Activated CD4-positive, alpha-beta T cell treated with anti-CD3 and anti-CD28 coated beads, Interleukin-2, amount 50 U/mL, for 24 hours (primary cell): Measurements from ENCODE around the gene CEMIP.
"Not testable (repeated sequence)": the region's sequence is repeated elsewhere in the genome, so short reads cannot be mapped to it uniquely, and the experiment has no call there.

Experiments
- DNase-seq, 2 donors: peaks; one replicate each; pipeline ENCODE4 v3.0.0-alpha.2; 2020; ENCODE audit warnings: low read depth in 1 of 2, low spot score in 1 of 2

CEMIP gene

GRCh38 chr15:80946576-80946975 is 167.4 kb downstream of the CEMIP start:
- no peak for DNase-seq

GRCh38 chr15:80948651-80949292 is 169.6 kb downstream of the CEMIP start:
- no peak for DNase-seq

- no peak for DNase-seq
Observed at GRCh38 chr15:80949756-80950155, 170.6 kb downstream of the CEMIP start.

DNA sequence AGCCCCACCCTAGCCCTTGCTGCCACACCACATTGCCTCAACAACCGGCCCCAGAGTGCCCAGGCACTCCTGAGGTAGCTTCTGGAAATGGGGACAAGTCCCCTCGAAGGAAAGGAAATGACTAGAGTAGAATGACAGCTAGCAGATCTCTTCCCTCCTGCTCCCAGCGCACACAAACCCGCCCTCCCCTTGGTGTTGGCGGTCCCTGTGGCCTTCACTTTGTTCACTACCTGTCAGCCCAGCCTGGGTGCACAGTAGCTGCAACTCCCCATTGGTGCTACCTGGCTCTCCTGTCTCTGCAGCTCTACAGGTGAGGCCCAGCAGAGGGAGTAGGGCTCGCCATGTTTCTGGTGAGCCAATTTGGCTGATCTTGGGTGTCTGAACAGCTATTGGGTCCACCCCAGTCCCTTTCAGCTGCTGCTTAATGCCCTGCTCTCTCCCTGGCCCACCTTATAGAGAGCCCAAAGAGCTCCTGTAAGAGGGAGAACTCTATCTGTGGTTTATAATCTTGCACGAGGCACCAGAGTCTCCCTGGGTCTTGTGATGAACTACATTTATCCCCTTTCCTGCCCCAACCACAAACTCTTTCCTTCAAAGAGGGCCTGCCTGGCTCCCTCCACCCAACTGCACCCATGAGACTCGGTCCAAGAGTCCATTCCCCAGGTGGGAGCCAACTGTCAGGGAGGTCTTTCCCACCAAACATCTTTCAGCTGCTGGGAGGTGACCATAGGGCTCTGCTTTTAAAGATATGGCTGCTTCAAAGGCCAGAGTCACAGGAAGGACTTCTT is 171.3 kb downstream of the CEMIP start:
- no peak for DNase-seq

DNA sequence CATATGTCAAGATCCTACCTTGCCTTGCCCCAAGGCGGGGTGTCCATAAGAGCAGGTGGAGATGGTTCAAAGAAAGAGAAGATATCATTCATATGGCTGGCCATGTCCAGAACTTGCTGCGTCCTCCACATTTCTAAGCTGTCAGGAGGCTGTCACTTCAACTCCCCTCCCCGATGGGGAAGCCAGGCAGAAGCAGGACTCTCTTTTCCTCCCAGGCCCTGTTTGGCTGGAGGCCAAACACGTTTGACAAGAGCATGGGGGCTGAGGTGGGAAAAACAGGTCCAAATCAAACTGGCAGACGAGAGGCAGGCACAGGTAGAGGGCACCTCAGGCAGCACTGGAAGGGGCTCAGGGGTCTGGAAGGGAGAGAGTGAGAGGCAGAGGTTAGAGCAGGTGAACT is 172.8 kb downstream of the CEMIP start:
- no peak for DNase-seq

DNA sequence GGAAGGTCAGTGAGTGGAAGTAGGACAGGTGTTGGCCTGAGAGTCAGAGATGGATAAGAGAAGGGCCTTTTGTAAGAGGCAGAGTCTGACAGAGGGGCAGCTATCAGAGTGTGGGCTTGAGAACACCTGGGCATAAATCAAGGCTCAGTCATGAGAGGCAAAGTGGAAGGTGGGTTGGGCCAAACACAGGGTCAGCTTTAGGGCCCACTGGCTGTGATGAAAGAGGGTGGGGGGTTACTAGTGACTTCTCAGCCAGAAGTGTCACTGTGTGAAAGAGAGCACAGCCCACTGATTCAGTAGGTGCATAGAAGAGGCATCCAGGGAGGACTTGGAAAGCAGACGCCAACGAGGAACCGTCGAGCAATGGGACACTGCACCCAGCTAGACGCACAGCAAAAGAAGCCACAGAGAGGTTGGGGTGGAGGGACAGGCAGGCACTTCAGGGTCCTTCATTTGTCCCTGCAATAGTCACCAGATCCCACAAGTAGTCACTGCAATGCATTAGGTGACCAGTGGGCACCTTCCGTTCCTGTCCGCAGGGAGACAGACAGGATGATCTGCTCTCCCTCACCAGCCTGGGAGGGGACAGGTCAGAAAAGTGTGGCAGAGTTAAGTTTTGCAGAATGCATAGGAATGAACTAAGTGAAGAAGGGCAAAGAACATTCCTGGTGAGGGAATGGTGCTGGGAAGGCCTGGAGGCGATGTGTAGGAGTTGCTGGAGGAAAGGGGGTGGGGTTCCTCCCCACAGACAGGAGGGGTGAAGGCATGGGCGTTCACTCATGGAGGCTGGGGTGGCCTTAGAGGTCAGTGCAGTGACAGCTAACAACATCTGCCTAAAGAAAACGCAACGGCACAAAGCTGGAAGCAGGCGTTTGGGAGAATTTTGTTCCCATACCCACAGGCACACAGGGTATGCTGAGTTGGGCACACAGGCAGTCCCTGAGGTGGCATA is 174.1 kb downstream of the CEMIP start:
- DNase-seq = no peak

- DNase-seq = no peak
Observed at GRCh38 chr15:80953953-80954778, 175.0 kb downstream of the CEMIP start.

GRCh38 chr15:80955571-80956452 is 176.6 kb downstream of the CEMIP start:
- peak in 1 of 2 donors; percentile 59 for DNase-seq

DNA sequence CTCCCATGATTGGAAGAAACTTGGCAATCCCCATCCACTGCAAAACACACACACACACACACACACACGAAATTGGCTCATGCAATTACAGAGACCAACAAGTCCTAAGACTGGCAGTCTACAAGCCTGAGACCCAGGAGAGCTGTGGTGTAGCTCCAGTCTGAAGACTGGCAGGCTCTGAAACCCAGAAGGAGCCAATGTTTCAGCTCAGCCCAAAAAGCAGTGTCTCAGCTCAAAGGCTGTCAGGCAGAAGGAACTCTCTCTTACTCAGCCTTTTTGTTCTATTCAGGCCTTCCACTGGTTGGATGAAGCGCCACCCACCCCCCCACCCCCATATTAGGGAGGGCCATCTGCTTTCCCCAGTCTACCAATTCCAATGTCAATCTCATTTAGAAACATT is 178.4 kb downstream of the CEMIP start:
- DNase-seq = no peak

- no peak for DNase-seq
Observed at GRCh38 chr15:80957976-80958375, 178.8 kb downstream of the CEMIP start.

DNA sequence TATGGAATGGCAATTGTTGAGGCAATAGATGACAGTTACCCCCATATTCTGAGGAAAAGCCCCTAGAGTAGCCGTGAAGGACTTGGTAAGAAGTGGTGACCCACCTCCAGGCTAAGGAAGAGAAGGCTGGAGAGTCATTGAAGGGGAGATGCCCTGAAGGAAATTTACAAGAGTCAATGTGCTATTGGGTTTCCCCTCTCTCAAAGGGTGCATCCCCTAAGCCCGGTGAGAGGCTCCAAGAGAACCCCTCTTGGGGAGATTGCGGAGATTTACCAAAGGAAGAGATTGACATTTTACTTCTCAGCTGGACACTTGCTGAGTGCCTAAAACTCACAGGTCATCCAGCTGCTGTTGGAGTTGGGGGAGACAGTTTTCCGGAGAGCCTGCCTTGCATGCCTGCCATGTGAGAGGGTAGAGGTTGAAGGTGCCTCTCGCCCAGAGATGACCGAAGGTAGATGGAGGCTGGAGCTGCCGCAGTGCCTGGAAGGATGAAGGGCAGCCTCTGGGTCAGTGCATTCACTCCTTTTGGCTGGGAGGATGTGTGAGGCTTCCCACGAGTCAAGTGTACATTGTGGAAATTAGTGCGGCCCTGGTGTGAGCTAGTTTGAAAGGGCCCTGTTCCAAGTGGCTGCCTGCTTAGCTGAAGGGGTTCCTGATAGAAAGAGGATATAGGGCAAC is 179.8 kb downstream of the CEMIP start:
- no peak for DNase-seq

- DNase-seq = not testable (repeated sequence)
Observed at GRCh38 chr15:80965454-80965853, 186.3 kb downstream of the CEMIP start.

DNA sequence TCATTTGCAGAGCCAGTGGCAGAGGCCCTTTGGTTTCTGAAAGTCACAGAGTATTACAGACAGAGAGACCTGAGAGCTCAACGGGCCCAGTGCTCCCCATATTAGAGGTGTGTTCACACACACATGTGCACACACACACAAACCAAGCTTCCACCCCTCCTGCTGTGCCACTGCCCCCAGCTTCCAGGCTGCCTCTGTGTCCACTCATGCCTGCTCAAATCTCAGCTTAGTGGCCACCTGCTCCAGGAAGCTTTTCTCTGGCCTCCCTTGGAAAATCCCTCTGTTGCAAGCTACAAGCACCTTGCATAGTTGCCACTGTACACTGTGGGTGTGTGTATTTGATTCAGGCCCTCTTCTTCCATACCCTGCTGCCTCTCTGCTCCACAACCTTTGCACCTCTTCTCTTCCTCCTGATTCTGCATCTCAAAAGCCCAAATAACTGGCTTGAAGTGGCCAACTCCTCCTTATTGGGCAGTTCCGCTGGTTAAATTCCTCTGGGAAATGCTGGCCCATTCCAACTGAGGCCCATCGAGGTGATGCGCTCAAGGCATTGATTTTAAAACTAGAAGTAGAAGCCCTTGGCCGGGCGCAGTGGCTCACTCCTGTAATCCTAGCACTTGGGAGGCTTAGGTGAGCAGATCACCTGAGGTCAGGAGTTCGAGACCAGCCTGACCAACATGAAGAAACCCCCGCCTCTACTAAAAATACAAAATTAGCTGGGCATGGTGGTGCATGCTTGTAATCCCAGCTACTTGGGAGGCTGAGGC is 187.4 kb downstream of the CEMIP start:
- no peak for DNase-seq

DNA sequence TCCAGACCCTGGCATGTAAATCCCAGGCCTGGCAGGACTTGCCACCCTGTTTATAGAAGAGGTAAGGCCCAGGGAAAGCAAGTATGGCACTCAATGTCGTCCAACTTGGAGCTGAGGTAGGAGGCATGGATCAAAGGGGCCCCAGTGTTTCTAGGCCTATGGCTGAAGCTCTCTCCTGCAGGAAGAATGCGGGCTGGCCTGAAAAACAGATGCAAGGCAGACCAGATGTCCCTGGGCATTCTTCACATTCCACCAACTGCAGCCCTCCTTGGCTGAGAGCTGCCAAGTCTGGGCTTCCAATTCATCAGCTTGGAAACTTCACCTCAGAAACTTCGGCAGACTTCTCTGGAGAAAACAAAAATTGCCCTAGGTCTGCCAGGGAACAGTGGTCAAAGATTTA is 188.3 kb downstream of the CEMIP start:
- no peak for DNase-seq

GRCh38 chr15:80967991-80968510 is 188.9 kb downstream of the CEMIP start:
- DNase-seq = no peak

DNA sequence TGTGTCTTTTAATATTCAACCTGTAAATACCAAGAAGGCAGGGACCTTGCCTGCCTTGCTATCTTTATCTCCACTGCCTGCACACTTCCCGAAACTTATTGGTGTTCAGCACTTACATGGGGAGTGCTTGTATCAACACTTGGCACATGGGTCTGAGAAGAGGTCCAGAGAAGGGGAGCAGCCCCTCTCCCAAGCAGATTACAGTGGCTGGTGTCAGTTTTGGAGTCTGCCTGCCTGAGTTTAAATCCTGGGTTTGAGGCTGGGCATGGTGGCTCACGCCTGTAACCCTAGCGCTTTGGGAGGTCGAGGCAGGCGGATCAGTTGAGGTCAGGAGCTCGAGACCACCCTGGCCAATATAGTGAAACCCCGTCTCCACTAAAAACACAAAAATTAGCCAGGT is 190.1 kb downstream of the CEMIP start:
- no peak for DNase-seq

DNA sequence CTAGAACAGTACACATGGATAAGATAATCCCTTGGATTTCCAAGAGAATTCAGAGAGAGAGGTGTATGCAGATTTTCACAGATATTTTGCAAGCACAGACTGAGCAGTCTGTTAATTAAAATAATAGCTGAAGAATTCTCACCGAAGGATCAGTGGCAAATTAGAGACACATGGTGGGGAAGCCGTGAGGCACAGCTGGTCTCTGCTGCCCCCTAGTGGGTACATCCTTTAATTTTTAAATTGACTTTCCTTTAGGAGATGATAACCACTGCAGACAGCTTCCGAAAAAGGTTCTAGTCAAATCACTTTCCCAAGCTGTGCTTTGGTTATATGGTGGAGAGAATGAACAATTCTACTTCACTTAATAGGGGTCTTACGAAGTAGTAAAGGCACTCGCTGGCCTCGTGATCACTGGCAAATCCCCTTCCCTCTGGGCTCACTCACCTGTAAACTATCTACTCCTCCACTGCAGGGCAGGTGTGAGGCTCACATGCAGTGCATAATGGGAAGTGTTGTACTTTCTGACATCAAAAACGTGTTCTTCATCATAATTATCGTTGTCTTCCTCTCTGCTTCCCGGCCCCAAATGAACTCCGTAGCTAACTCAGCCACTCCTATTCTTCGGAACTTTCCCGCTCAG is 191.0 kb downstream of the CEMIP start:
- peak; percentile 29 to 70 for DNase-seq

GRCh38 chr15:80970658-80971057 is 191.5 kb downstream of the CEMIP start:
- no peak for DNase-seq
